ENCODE measurements around the gene APOM. TPM values are rescaled to one million over a fixed set of nuclear protein-coding genes. Genes with fewer than 3 reads are reported as not detected.

APOM gene
- total and polyA plus RNA-seq, 4 donors, result 89.8 to 587 (median 173) TPM

- WGBS, result under 1% methylated on average over 63 of the region's 63 CpGs
- Histone ChIP-seq H3K9ac (ENCODE audit: low read depth in 1 of 2, low read length in 2 of 2) (peak within 1 kb of the TSS; percentile 81 to 94), H3K4me3 (ENCODE audit: low read depth in 1 of 3, low read length in 3 of 3) (peak within 1 kb of the TSS; percentile 87 to 98 (median 88)), H3K27ac (ENCODE audit: low read depth in 1 of 2, low read length in 2 of 2) (peak within 1 kb of the TSS; percentile 94 to 96), H3K4me1 (ENCODE audit: control insufficient read depth in 4 of 4, insufficient read depth in 4 of 4, low read length in 3 of 4) (peaks cover 6 to 45% (median 32%) of the 10 kb centered on the region in 4 donors), H3K36me3 (ENCODE audit: control insufficient read depth in 4 of 4, insufficient read depth in 3 of 4, low read depth in 1 of 4, low read length in 3 of 4) (peaks cover 11 to 37% (median 36%) of the 10 kb centered on the region in 4 donors), H3K27me3 (ENCODE audit: control insufficient read depth in 4 of 4, insufficient read depth in 4 of 4, low read length in 3 of 4) (no peaks in the 10 kb centered on the region), H3K9me3 (ENCODE audit: control insufficient read depth in 4 of 4, low read length in 3 of 4) (no peaks in the 10 kb centered on the region)
- DNase-seq (ENCODE audit: low spot score), result peak; percentile 96
- TF ChIP-seq MAX (IDR thresholded peaks at IDR 0.05) (peak; percentile 47), SP1 (IDR thresholded peaks at IDR 0.05) (peak; percentile 77), REST (IDR thresholded peaks at IDR 0.05) (peak; percentile 56), HNF4A (conservative IDR thresholded peaks at IDR 0.05) (peak; percentile 46 to 53), RAD21 (IDR thresholded peaks at IDR 0.05) (peak in 1 of 2 donors; percentile 23), NR2F2 (IDR thresholded peaks at IDR 0.05) (peak; percentile 81), TAF1 (conservative IDR thresholded peaks at IDR 0.05) (peak; percentile 61), ZBTB33 (IDR thresholded peaks at IDR 0.05) (no peak), GABPA (IDR thresholded peaks at IDR 0.05 in 1 of 2, conservative IDR thresholded peaks at IDR 0.05 in 1 of 2) (peak; percentile 89 to 95), CTCF (IDR thresholded peaks at IDR 0.05; ENCODE audit: low read depth, low read length, missing input control) (no peak), FOXA1 (IDR thresholded peaks at IDR 0.05) (no peak), HNF4G (IDR thresholded peaks at IDR 0.05) (no peak), RXRA (IDR thresholded peaks at IDR 0.05) (peak; percentile 61 to 65), YY1 (IDR thresholded peaks at IDR 0.05) (peak; percentile 61), EGR1 (IDR thresholded peaks at IDR 0.05; ENCODE audit: low read depth in 2 of 2) (peak in 1 of 2 donors; percentile 49)
These were observed 10.0 kb downstream of the APOM start, which contains the start of gene CSNK2B for GRCh38 chr6:31665501-31666336. TSS of gene CSNK2B (plus strand) at chr6:31666080. CDS start at chr6:31666832, 752 bp downstream.

Measured in liver (tissue), 9 donors.